Suprapubic skin (tissue), 4 donors: ENCODE measurements around the gene GOLPH3.

Source experiments
- EP300 ChIP-seq: sonication (generic); formaldehyde crosslinking; IDR thresholded peaks from one replicate; pipeline ENCODE4 v1.6.1; 2017; ENCODE audit warnings: antibody characterized with exemption
- POLR2A ChIP-seq, 2 donors: fragments of 450-650 bp; IDR thresholded peaks; one replicate each; pipeline ENCODE4 v1.6.1; 2017; ENCODE audit warnings: antibody characterized with exemption in 2 of 2, mild to moderate bottlenecking in 2 of 2, moderate library complexity in 2 of 2
- POLR2AphosphoS5 ChIP-seq, 3 donors: sonication (generic); formaldehyde crosslinking; IDR thresholded peaks; one replicate each; pipeline ENCODE4 v1.6.1; 2017; ENCODE audit warnings: antibody characterized with exemption in 3 of 3
- TF ChIP-seq, protein P1 (sequence below), 2 donors: fragments of 200-600 bp in 1 of 2; fragments of 450-650 bp in 1 of 2; sonication (generic) in 1 of 2; IDR thresholded peaks; one replicate each; pipeline ENCODE4 v1.5.1; 2016 to 2019; ENCODE audit warnings: antibody characterized with exemption in 2 of 2, mild to moderate bottlenecking in 1 of 2, moderate library complexity in 1 of 2

DNA sequence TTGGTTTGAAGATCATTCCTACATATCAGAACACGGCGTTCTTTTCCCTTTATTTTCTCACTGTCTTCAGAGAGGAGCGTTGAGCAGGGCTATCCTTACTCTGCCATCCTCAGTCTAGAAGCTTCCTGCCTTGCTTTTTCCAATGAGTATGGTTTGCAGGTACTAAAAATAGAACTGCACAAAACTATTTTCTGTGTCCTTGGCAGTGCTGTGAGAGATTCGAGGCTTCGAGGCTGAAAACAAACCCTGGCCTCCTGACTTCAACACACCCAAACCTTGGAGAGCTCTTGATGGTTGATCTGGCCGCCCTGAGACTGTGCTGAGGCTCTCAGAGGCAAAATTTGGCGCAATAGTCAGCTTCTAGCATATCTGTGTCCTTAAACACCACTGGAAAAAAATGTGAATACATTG lies 78.9 kb downstream of the GOLPH3 start:
- TF ChIP-seq, protein P1, sequence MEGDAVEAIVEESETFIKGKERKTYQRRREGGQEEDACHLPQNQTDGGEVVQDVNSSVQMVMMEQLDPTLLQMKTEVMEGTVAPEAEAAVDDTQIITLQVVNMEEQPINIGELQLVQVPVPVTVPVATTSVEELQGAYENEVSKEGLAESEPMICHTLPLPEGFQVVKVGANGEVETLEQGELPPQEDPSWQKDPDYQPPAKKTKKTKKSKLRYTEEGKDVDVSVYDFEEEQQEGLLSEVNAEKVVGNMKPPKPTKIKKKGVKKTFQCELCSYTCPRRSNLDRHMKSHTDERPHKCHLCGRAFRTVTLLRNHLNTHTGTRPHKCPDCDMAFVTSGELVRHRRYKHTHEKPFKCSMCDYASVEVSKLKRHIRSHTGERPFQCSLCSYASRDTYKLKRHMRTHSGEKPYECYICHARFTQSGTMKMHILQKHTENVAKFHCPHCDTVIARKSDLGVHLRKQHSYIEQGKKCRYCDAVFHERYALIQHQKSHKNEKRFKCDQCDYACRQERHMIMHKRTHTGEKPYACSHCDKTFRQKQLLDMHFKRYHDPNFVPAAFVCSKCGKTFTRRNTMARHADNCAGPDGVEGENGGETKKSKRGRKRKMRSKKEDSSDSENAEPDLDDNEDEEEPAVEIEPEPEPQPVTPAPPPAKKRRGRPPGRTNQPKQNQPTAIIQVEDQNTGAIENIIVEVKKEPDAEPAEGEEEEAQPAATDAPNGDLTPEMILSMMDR (IDR thresholded peaks at IDR 0.05): no peak
- TF ChIP-seq EP300: no peak
- TF ChIP-seq POLR2AphosphoS5 (IDR thresholded peaks at IDR 0.05): no peak
- no peak for TF ChIP-seq POLR2A (IDR thresholded peaks at IDR 0.05)
